ELF-1 (cell line): ENCODE data around the gene TTC23.

Experiments
- DNase-seq: peaks from one replicate; pipeline ENCODE4 v3.0.0-alpha.2; 2016; ENCODE audit warnings: low read depth, low spot score

Gene TTC23

GRCh38 chr15:99165020-99165790 lies 84.2 kb downstream of the TTC23 start:
- DNase-seq = no peak

- no peak for DNase-seq
Measured at GRCh38 chr15:99164119-99164518, 85.3 kb downstream of the TTC23 start.

- no peak for DNase-seq
Measured at GRCh38 chr15:99163271-99164062, 85.9 kb downstream of the TTC23 start.

- DNase-seq = no peak
Measured at GRCh38 chr15:99158626-99159412, 90.6 kb downstream of the TTC23 start.

GRCh38 chr15:99157456-99157855 lies 91.9 kb downstream of the TTC23 start:
- DNase-seq = no peak

GRCh38 chr15:99155961-99156443 lies 93.4 kb downstream of the TTC23 start:
- no peak for DNase-seq

- no peak for DNase-seq
Measured at GRCh38 chr15:99154271-99154670, 95.1 kb downstream of the TTC23 start.

GRCh38 chr15:99153026-99153535 lies 96.3 kb downstream of the TTC23 start:
- DNase-seq = no peak

- DNase-seq = no peak
Measured at GRCh38 chr15:99151156-99151555, 98.2 kb downstream of the TTC23 start.

GRCh38 chr15:99149366-99149765 lies 100.0 kb downstream of the TTC23 start:
- no peak for DNase-seq

- DNase-seq = no peak
Measured at GRCh38 chr15:99148851-99149276, 100.5 kb downstream of the TTC23 start.

GRCh38 chr15:99146661-99147060 lies 102.7 kb downstream of the TTC23 start:
- DNase-seq = no peak

GRCh38 chr15:99145778-99146177 lies 103.6 kb downstream of the TTC23 start:
- DNase-seq = no peak

- DNase-seq = no peak
Measured at GRCh38 chr15:99145005-99145404, 104.4 kb downstream of the TTC23 start.

GRCh38 chr15:99143655-99144610 lies 105.4 kb downstream of the TTC23 start:
- DNase-seq = no peak

- no peak for DNase-seq
Measured at GRCh38 chr15:99143242-99143641, 106.1 kb downstream of the TTC23 start.

- DNase-seq = no peak
Measured at GRCh38 chr15:99142562-99142961, 106.8 kb downstream of the TTC23 start.

- no peak for DNase-seq
Measured at GRCh38 chr15:99141943-99142342, 107.4 kb downstream of the TTC23 start.

GRCh38 chr15:99140590-99140989 lies 108.8 kb downstream of the TTC23 start:
- DNase-seq = no peak

GRCh38 chr15:99139276-99139675 lies 110.1 kb downstream of the TTC23 start:
- DNase-seq = no peak
